ENCODE data around the gene ART5.

ART5 gene, protein sequence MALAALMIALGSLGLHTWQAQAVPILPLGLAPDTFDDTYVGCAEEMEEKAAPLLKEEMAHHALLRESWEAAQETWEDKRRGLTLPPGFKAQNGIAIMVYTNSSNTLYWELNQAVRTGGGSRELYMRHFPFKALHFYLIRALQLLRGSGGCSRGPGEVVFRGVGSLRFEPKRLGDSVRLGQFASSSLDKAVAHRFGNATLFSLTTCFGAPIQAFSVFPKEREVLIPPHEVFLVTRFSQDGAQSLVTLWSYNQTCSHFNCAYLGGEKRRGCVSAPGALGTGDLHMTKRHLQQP

DNA sequence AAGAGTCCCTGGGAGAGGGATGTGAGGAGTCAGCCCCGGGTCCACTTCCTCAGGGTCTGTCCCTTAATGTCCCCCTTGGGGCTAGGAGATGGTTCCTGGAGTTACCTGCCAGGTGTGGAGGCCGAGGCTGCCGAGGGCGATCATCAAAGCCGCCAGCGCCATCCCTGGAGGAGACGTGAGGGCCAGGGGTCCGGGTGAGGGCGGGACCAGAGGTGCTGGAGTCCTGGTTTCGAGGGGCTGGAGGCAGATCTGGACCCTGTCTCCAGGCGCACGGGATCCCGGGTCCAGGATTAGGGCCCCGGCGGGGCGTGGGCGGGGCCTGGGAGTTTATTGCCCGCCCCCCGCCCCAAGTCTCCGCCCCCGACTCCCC lies at the start of gene ART5:
TSS of gene ART5 (minus strand) at position 292 of the 370 bp plus-strand sequence. CDS start at position 162, 130 bp downstream.
- TF ChIP-seq, protein P1, sequence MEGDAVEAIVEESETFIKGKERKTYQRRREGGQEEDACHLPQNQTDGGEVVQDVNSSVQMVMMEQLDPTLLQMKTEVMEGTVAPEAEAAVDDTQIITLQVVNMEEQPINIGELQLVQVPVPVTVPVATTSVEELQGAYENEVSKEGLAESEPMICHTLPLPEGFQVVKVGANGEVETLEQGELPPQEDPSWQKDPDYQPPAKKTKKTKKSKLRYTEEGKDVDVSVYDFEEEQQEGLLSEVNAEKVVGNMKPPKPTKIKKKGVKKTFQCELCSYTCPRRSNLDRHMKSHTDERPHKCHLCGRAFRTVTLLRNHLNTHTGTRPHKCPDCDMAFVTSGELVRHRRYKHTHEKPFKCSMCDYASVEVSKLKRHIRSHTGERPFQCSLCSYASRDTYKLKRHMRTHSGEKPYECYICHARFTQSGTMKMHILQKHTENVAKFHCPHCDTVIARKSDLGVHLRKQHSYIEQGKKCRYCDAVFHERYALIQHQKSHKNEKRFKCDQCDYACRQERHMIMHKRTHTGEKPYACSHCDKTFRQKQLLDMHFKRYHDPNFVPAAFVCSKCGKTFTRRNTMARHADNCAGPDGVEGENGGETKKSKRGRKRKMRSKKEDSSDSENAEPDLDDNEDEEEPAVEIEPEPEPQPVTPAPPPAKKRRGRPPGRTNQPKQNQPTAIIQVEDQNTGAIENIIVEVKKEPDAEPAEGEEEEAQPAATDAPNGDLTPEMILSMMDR (IDR thresholded peaks at IDR 0.05; ENCODE audit: low read length, missing control alignments), result no peak
- no peak for DNase-seq (ENCODE audit: low read depth)

GRCh38 chr11:3686751-3687150 lies 45.0 kb upstream of the ART5 start:
- H3K4me3 ChIP-seq (replicated peaks; ENCODE audit: low read depth, low read length), result no peak overlapping the region
- TF ChIP-seq, protein P1 (IDR thresholded peaks at IDR 0.05; ENCODE audit: low read length, missing control alignments), result no peak
- no peak for DNase-seq (ENCODE audit: low read depth)

More for the DNA sequence above, at the start of gene ART5:
- peak within 1 kb of the TSS; percentile 56 for H3K4me3 ChIP-seq (replicated peaks; ENCODE audit: low read depth, low read length)

DNA sequence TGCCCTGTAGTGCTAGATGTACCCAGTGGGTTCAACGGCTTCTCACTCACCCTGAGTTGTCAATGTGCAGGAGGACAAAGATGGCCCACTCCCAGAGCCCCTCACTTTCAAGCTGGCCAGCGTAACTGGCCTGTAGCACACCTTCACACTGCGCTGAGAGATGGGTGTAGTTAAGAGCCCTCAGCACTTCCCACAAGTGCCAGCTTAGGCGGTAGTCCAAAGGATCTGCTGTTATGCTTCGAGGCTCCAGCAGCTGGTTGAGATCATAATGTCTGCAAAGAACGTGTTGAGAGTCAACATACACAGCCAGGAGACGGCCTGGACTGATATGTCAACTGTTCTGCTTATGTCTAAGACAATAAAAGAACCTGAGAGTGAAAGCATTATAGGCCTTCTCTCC lies 44.1 kb upstream of the ART5 start:
- no peak overlapping the region for H3K4me3 ChIP-seq (replicated peaks; ENCODE audit: low read depth, low read length)
- no peak for DNase-seq (ENCODE audit: low read depth)
- TF ChIP-seq, protein P1 (IDR thresholded peaks at IDR 0.05; ENCODE audit: low read length, missing control alignments), result no peak

DNA sequence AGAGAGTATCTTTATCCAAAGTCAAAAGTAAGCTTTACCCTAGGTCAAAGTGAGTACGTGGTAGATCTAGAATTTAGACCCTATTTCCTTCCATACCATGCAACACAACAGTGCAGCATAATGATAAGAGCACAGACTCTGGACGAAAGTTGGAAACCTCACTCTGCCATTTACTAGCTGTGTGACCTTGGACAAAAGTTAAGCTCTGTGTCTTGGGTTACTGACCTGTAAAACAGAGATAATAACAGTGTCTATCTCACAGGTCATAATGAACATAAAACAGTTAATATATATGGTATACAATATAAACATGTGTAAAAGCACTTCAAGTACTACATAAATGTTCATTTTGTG lies 43.0 kb upstream of the ART5 start:
- no peak for DNase-seq (ENCODE audit: low read depth)
- H3K4me3 ChIP-seq (replicated peaks; ENCODE audit: low read depth, low read length), result no peak overlapping the region
- TF ChIP-seq, protein P1 (IDR thresholded peaks at IDR 0.05; ENCODE audit: low read length, missing control alignments), result no peak

GRCh38 chr11:3684129-3684818 lies 42.5 kb upstream of the ART5 start:
- DNase-seq (ENCODE audit: low read depth), result no peak
- no peak overlapping the region for H3K4me3 ChIP-seq (replicated peaks; ENCODE audit: low read depth, low read length)
- TF ChIP-seq, protein P1 (IDR thresholded peaks at IDR 0.05; ENCODE audit: low read length, missing control alignments), result no peak

DNA sequence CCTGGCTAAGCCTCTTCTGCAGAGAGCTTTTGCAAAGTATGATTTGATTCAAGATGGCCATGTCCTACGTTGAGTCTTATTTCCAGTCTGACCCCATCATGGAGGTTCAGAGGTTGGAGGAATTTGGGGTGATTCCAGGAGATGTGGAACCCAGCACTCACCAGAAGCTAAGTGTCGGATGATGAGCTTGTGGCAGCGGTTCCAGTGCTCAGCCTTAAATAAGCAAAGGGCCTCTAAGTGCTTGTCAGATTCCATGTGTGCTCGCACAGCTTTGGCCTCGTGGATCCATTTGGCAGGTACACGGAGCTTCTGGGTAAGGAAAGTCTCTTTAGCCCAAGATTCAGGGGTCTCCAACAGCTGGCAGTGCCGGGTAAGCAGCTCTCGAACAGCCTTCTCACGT lies 41.2 kb upstream of the ART5 start:
- DNase-seq (ENCODE audit: low read depth), result no peak
- H3K4me3 ChIP-seq (replicated peaks; ENCODE audit: low read depth, low read length), result no peak overlapping the region
- TF ChIP-seq, protein P1 (IDR thresholded peaks at IDR 0.05; ENCODE audit: low read length, missing control alignments), result no peak

Data from fibroblast of pulmonary artery (primary cell).